ENCODE data around the gene SH2D3C.

The SH2D3C gene

GRCh38 chr9:127693697-127694096 is 84.8 kb downstream of the SH2D3C start:
- no peak for ATAC-seq

DNA sequence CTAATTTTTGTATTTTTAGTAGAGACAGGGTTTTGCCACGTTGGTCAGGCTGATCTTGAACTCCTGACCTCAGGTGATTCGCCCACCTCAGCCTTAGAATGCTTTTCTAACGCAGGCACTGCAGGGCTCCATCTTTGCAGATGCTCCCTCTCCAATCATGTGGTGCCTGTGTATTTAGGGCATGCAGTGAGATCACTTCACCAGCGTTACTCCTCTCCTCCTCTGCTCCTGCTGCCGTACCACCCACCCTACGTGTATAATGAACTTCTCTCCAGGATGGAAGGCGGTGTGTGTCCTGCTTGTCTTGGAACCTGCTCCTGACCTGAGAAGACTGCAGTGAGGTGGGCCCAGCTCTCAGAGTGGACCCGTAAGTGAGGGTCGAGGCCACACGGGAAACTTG is 85.3 kb downstream of the SH2D3C start:
- no peak for ATAC-seq

DNA sequence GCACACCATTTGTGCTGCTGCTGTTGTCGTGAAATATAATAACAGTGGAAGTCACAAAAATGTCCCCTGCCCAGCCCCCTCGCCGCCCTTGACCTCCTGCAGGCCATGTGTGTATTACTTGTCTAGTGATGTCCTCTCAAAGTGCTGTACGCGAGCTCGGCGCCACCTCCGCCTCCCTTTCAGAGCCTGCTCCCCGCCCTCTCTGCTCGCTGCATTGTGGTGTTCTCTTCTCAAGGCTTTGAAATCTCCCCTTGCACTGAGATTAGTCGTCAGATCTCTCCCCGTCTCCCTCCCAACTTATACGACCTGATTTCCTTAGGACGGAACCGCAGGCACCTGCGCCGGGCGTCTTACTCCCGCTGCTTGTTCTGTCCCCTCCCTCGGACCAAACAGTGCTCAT is 86.4 kb downstream of the SH2D3C start:
- no peak for ATAC-seq

DNA sequence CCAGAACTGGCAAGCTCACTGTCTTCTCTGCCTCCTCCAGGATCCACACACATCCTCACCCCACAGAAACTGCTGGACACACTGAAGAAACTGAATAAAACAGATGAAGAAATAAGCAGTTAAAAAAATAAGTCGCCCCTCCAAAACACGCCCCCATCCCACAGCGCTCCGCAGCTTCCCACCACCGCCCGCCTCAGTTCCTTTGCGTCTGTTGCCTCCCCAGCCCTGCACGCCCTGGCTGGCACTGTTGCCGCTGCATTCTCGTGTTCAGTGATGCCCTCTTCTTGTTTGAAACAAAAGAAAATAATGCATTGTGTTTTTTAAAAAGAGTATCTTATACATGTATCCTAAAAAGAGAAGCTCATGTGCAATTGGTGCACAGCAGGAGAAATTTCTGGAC is 87.7 kb downstream of the SH2D3C start:
- no peak for ATAC-seq

DNA sequence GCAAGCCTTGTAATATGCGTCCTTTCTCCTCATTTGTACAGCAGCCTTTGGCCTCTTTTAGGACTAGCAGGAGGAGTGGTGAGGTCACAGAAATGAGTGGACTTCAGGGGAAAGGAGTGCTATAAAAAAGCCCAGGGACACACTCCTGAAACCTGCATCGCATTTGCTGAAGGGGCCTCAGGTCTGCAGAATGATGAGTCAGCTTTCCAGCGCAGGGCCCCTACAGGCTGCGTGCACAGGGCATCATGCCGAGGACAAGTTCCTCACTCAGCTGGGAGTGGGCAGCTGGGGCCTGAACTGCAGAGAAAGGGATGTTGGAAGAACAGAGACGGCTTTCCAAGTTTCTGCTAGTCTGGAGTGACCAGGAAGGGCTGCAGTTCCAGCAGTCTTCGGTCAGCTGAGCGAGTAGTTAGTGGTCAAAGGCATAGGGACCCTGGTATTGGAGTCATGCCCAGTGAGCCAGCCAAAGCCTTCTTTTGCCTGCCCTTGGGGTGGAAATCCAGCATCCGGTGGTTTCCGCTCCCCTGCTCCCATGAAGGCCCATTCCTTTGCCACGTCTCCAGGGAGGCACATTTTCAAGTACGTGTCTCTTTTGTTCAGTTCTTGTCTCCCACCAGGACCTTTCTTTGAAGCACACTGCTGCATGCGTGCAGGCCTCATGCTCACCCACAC is 89.0 kb downstream of the SH2D3C start:
- ATAC-seq = no peak
